ENCODE measurements around the gene SLC10A6. TPM values are rescaled to one million over a fixed set of nuclear protein-coding genes. Genes with fewer than 3 reads are reported as not detected.

The SLC10A6 gene
- total RNA-seq, 1 donor from 2014 or later = not detected

- no peaks in the 10 kb centered on the region for H3K4me1 Mint-ChIP-seq (ENCODE audit: unreplicated experiment)
- peaks cover 37% of the 10 kb centered on the region for H3K36me3 Mint-ChIP-seq
These were observed 74.1 kb downstream of the SLC10A6 start for GRCh38 chr4:86775061-86775460.

More at GRCh38 chr4:86775061-86775460, 74.1 kb downstream of the SLC10A6 start:
- no peaks in the 10 kb centered on the region for H3K27me3 Mint-ChIP-seq
- DNase-seq (ENCODE audit: extremely low spot score, unreplicated experiment) = no peak
- no peak overlapping the region for H3K27ac Mint-ChIP-seq
- H3K4me3 Mint-ChIP-seq = no peak overlapping the region
- H3K9me3 Mint-ChIP-seq = no peaks in the 10 kb centered on the region
- no peak for TF ChIP-seq CTCF (conservative IDR thresholded peaks at IDR 0.05)

Other genes starting within 250 kb of the SLC10A6 start
- 1.3 and 2.5 TPM in 2 replicates for gene C4orf36, start 43.0 kb upstream of the SLC10A6 start, total RNA-seq (ENCODE audit: low replicate concordance)
- gene AFF1, start 85.6 kb upstream of the SLC10A6 start, total RNA-seq (ENCODE audit: low replicate concordance) = 39.7 and 55.8 TPM in 2 replicates